Liver (tissue), 3 donors: ENCODE data around the gene CCDC187.

Experiments
- EGR1 ChIP-seq, 2 donors: IDR thresholded peaks; 2 replicates each; pipeline ENCODE4 v1.6.1; 2016 to 2018; ENCODE audit warnings: antibody characterized with exemption in 2 of 2, low read depth in 2 of 2
- GABPA ChIP-seq, 2 donors: IDR thresholded peaks in 1 of 2; conservative IDR thresholded peaks in 1 of 2; 2 replicates each; pipeline ENCODE4 v1.6.1; 2016; ENCODE audit warnings: antibody characterized with exemption in 2 of 2, mild to moderate bottlenecking in 1 of 2, moderate library complexity in 1 of 2
- TAF1 ChIP-seq: conservative IDR thresholded peaks from 2 replicates; pipeline ENCODE4 v1.6.1; 2016; ENCODE audit warnings: antibody characterized with exemption, mild to moderate bottlenecking
- YY1 ChIP-seq: IDR thresholded peaks from 2 replicates; pipeline ENCODE4 v1.6.1; 2016; ENCODE audit warnings: antibody characterized with exemption, mild to moderate bottlenecking
- TF ChIP-seq, protein P1 (sequence below): fragments of 150-350 bp; IDR thresholded peaks from 2 replicates; pipeline ENCODE4 v1.5.1; 2017; ENCODE audit warnings: improper control_type of control experiment, low read depth, low read length; ENCODE audit not compliant: missing input control
- TF ChIP-seq, protein P2 (sequence below): IDR thresholded peaks from 2 replicates; pipeline ENCODE4 v1.6.1; 2016; ENCODE audit warnings: antibody characterized with exemption, mild to moderate bottlenecking
- donor health status: healthy.
- donor health status: healthy.

DNA sequence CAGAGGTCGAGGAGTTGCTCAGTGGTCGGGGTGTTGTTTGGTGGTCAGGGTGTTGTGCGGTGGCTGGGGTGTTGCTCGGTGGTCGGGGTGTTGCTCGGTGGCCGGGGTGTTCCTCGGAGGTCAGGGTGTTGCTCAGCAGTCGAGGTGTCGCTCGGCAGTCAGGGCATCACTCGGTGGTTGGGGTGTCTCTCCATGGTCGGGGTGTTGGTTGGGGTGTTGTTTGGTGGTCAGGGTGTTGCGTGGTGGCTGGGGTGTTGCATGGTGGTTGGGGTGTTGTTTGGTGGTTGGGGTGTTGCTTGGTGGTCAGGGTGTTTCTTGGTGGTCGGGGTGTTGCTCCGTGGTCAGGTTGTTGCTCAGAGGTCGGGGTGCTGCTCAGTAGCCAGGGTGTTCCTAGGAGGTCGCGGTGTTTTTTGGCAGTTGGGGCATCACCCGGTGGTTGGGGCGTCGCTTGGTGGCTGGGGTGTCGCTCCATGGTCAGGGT lies 12.4 kb upstream of the CCDC187 start:
- TF ChIP-seq, protein P1, sequence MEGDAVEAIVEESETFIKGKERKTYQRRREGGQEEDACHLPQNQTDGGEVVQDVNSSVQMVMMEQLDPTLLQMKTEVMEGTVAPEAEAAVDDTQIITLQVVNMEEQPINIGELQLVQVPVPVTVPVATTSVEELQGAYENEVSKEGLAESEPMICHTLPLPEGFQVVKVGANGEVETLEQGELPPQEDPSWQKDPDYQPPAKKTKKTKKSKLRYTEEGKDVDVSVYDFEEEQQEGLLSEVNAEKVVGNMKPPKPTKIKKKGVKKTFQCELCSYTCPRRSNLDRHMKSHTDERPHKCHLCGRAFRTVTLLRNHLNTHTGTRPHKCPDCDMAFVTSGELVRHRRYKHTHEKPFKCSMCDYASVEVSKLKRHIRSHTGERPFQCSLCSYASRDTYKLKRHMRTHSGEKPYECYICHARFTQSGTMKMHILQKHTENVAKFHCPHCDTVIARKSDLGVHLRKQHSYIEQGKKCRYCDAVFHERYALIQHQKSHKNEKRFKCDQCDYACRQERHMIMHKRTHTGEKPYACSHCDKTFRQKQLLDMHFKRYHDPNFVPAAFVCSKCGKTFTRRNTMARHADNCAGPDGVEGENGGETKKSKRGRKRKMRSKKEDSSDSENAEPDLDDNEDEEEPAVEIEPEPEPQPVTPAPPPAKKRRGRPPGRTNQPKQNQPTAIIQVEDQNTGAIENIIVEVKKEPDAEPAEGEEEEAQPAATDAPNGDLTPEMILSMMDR: no peak
- TF ChIP-seq TAF1 (no peak), EGR1 (IDR thresholded peaks at IDR 0.05; ENCODE audit: low read depth in 2 of 2) (no peak), GABPA (IDR thresholded peaks at IDR 0.05 in 1 of 2, conservative IDR thresholded peaks at IDR 0.05 in 1 of 2) (no peak), YY1 (no peak)
- TF ChIP-seq, protein P2, sequence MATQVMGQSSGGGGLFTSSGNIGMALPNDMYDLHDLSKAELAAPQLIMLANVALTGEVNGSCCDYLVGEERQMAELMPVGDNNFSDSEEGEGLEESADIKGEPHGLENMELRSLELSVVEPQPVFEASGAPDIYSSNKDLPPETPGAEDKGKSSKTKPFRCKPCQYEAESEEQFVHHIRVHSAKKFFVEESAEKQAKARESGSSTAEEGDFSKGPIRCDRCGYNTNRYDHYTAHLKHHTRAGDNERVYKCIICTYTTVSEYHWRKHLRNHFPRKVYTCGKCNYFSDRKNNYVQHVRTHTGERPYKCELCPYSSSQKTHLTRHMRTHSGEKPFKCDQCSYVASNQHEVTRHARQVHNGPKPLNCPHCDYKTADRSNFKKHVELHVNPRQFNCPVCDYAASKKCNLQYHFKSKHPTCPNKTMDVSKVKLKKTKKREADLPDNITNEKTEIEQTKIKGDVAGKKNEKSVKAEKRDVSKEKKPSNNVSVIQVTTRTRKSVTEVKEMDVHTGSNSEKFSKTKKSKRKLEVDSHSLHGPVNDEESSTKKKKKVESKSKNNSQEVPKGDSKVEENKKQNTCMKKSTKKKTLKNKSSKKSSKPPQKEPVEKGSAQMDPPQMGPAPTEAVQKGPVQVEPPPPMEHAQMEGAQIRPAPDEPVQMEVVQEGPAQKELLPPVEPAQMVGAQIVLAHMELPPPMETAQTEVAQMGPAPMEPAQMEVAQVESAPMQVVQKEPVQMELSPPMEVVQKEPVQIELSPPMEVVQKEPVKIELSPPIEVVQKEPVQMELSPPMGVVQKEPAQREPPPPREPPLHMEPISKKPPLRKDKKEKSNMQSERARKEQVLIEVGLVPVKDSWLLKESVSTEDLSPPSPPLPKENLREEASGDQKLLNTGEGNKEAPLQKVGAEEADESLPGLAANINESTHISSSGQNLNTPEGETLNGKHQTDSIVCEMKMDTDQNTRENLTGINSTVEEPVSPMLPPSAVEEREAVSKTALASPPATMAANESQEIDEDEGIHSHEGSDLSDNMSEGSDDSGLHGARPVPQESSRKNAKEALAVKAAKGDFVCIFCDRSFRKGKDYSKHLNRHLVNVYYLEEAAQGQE: no peak
